Measurements from ENCODE around the gene SGSM1.

DNA sequence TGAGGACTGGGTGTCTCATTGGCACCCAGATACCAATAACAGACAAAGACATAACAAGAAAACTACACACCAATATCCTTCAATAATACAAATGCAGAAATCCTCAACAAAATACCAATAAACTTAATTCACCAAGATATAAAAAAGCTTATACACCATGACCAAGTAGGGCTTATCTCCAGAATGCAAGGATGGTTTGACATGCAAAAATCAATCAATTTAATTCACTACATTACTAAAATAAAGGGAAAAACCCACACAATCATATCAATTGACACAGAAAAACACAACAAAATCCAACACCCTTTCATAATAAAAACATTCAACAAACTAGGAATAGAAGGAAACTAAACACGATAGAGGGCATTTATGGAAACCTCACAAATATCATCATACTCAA lies 99.9 kb downstream of the SGSM1 start:
- no peak for TF ChIP-seq EZH2phosphoT487 (IDR thresholded peaks at IDR 0.05; ENCODE audit: borderline replicate concordance, low read length)
- TF ChIP-seq CTCF (conservative IDR thresholded peaks at IDR 0.05; ENCODE audit: low read depth, low read length), result no peak
